Esophagus muscularis mucosa (tissue), 4 donors: Measurements from ENCODE around the gene KCNAB1.

Source experiments
- CTCF ChIP-seq, 3 experiments: fragments of 200-600 bp in 2 of 3; fragments of 450-650 bp in 1 of 3; sonication (generic) in 2 of 3; IDR thresholded peaks; one replicate each; pipeline ENCODE4 v1.5.1; 2017 to 2019; ENCODE audit warnings: antibody characterized with exemption in 3 of 3, mild to moderate bottlenecking in 2 of 3, moderate library complexity in 1 of 3
- EP300 ChIP-seq: sonication (generic); formaldehyde crosslinking; IDR thresholded peaks from one replicate; pipeline ENCODE4 v1.6.1; 2017; ENCODE audit warnings: antibody characterized with exemption
- POLR2A ChIP-seq: fragments of 450-650 bp; IDR thresholded peaks from one replicate; pipeline ENCODE4 v1.6.1; 2017; ENCODE audit warnings: antibody characterized with exemption, moderate library complexity, mild to moderate bottlenecking, low read depth
- POLR2AphosphoS5 ChIP-seq, 2 donors: sonication (generic); formaldehyde crosslinking; IDR thresholded peaks; one replicate each; pipeline ENCODE4 v1.6.1; 2017; ENCODE audit warnings: antibody characterized with exemption in 2 of 2

DNA sequence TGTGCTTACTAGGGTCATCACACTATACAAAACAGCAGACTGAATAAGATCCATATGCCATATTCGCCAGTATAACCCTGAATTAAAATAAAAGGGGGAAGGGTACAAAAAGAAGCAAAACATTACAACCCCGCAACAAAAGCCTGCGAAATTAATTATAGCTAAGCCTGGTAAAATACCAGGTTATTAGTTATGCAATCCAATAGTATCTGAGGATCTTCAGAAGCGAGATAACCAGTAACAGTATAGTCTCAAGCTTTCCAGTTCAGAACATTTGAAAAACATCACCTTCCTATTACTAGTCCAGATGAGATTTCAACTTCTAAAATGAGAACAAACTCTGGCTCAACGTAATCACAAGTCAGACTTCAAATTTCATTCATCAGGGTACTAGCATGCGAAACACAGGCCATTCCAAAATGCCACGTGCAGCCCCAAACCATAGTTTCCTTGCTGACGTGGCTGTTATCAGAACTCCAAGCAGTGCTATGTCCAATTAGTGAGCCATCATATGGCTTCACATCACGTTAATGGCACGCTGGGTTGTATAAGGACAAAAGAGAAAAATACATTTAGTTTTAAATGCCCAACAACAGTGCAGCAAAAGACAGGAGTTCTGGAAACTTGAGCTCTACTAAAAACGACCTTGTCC lies 433.5 kb downstream of the KCNAB1 start:
- TF ChIP-seq CTCF (IDR thresholded peaks at IDR 0.05) (no peak), EP300 (no peak), POLR2AphosphoS5 (IDR thresholded peaks at IDR 0.05) (no peak), POLR2A (no peak)
